D721Med (cell line): Measurements from ENCODE around the gene ALKBH5.

Experiments used
- DNase-seq: peaks from one replicate; pipeline ENCODE4 v3.0.0; 2011; ENCODE audit warnings: low spot score; ENCODE audit not compliant: insufficient read length
- FAIRE-seq: peaks from 2 replicates; lab custom pipeline; 2011; peaks lifted over from hg19 to GRCh38; lab: Jason Lieb, UNC
- CTCF ChIP-seq: IDR thresholded peaks from 2 replicates; pipeline ENCODE4 v1.5.1; 2012; ENCODE audit warnings: mild to moderate bottlenecking, control low read depth; ENCODE audit not compliant: insufficient read depth; ENCODE audit errors: missing control alignments

ALKBH5 gene

GRCh38 chr17:18185391-18185790 is 1.8 kb downstream of the ALKBH5 start:
- FAIRE-seq (no peak), DNase-seq (no peak)
- TF ChIP-seq CTCF: no peak

- DNase-seq (no peak), FAIRE-seq (no peak)
- TF ChIP-seq CTCF: no peak
Measured at GRCh38 chr17:18185832-18186626, 2.4 kb downstream of the ALKBH5 start.

- no peak for FAIRE-seq
Measured at GRCh38 chr17:18186627-18186982, 3.0 kb downstream of the ALKBH5 start.

GRCh38 chr17:18187226-18187625 is 3.6 kb downstream of the ALKBH5 start:
- no peak for TF ChIP-seq CTCF
- DNase-seq (no peak), FAIRE-seq (no peak)

More at GRCh38 chr17:18186627-18186982, 3.0 kb downstream of the ALKBH5 start:
- DNase-seq: no peak
- no peak for TF ChIP-seq CTCF

- no peak for DNase-seq
- no peak for TF ChIP-seq CTCF
- no peak for FAIRE-seq
Measured at GRCh38 chr17:18187821-18188761, 4.5 kb downstream of the ALKBH5 start.

GRCh38 chr17:18190628-18191235 is 7.1 kb downstream of the ALKBH5 start:
- DNase-seq: no peak
- no peak for TF ChIP-seq CTCF
- no peak for FAIRE-seq
